ENCODE results near the gene CMTM4.
A peak's percentile ranks its signal among the peaks of the same experiment; 100 is the strongest.

Gene CMTM4

GRCh38 chr16:66610111-66610820 is 86.3 kb downstream of the CMTM4 start:
- FAIRE-seq (no peak), DNase-seq (ENCODE audit: insufficient read length, low spot score) (no peak)
- TF ChIP-seq PAX5 (IDR thresholded peaks at IDR 0.05; ENCODE audit: insufficient read depth, low read length, severe bottlenecking) (no peak), TAF1 (IDR thresholded peaks at IDR 0.05; ENCODE audit: low read depth, low read length) (no peak), POU2F2 (IDR thresholded peaks at IDR 0.05; ENCODE audit: low read depth, low read length) (no peak), POLR2A (IDR thresholded peaks at IDR 0.05; ENCODE audit: low read depth, low read length) (no peak)

- TF ChIP-seq POLR2AphosphoS5 (IDR thresholded peaks at IDR 0.05; ENCODE audit: low read depth, low read length) (no peak), SPI1 (IDR thresholded peaks at IDR 0.05; ENCODE audit: low read depth, low read length) (no peak), POU2F2 (IDR thresholded peaks at IDR 0.05; ENCODE audit: low read depth, low read length) (no peak), PAX5 (IDR thresholded peaks at IDR 0.05; ENCODE audit: insufficient read depth, low read length, severe bottlenecking) (no peak), TAF1 (IDR thresholded peaks at IDR 0.05; ENCODE audit: low read depth, low read length) (no peak), POLR2A (IDR thresholded peaks at IDR 0.05; ENCODE audit: low read depth, low read length) (no peak)
- no peak for FAIRE-seq
- no peak for DNase-seq (ENCODE audit: insufficient read length, low spot score)
These were observed 87.4 kb downstream of the CMTM4 start for GRCh38 chr16:66609139-66609510.

- peak; percentile 93 for DNase-seq (ENCODE audit: insufficient read length, low spot score)
- peak; percentile 88 for FAIRE-seq
- TF ChIP-seq SPI1 (IDR thresholded peaks at IDR 0.05; ENCODE audit: low read depth, low read length) = no peak
- no peak for TF ChIP-seq POU2F2 (IDR thresholded peaks at IDR 0.05; ENCODE audit: low read depth, low read length)
- no peak for TF ChIP-seq PAX5 (IDR thresholded peaks at IDR 0.05; ENCODE audit: insufficient read depth, low read length, severe bottlenecking)
- TF ChIP-seq POLR2A (IDR thresholded peaks at IDR 0.05; ENCODE audit: low read depth, low read length) = no peak
- no peak for TF ChIP-seq POLR2AphosphoS5 (IDR thresholded peaks at IDR 0.05; ENCODE audit: low read depth, low read length)
- no peak for TF ChIP-seq TAF1 (IDR thresholded peaks at IDR 0.05; ENCODE audit: low read depth, low read length)
These were observed 88.1 kb downstream of the CMTM4 start for GRCh38 chr16:66608241-66609138.

- TF ChIP-seq POU2F2 (IDR thresholded peaks at IDR 0.05; ENCODE audit: low read depth, low read length) (no peak), POLR2A (IDR thresholded peaks at IDR 0.05; ENCODE audit: low read depth, low read length) (no peak), TAF1 (IDR thresholded peaks at IDR 0.05; ENCODE audit: low read depth, low read length) (no peak), POLR2AphosphoS5 (IDR thresholded peaks at IDR 0.05; ENCODE audit: low read depth, low read length) (no peak), SPI1 (IDR thresholded peaks at IDR 0.05; ENCODE audit: low read depth, low read length) (peak; percentile 80), PAX5 (IDR thresholded peaks at IDR 0.05; ENCODE audit: insufficient read depth, low read length, severe bottlenecking) (peak; percentile 52)
- peak; percentile 81 for FAIRE-seq
- DNase-seq (ENCODE audit: insufficient read length, low spot score) = no peak
These were observed 90.4 kb downstream of the CMTM4 start for GRCh38 chr16:66605979-66606751.

GRCh38 chr16:66605177-66605978 is 91.2 kb downstream of the CMTM4 start:
- no peak for TF ChIP-seq TAF1 (IDR thresholded peaks at IDR 0.05; ENCODE audit: low read depth, low read length)
- 0 out of 2 replicates have a peak, but pooled peaks have one; percentile 13 for TF ChIP-seq POU2F2 (IDR thresholded peaks at IDR 0.05; ENCODE audit: low read depth, low read length)
- no peak for FAIRE-seq
- no peak for DNase-seq (ENCODE audit: insufficient read length, low spot score)

GRCh38 chr16:66604376-66605176 is 92.0 kb downstream of the CMTM4 start, which contains the start of gene CMTM3:
CMTM3 (plus strand) TSS chr16:66604704; CDS start chr16:66604806, 102 bp downstream.
- FAIRE-seq (peak; percentile 16), DNase-seq (ENCODE audit: insufficient read length, low spot score) (peak; percentile 80)
- TF ChIP-seq POLR2A (IDR thresholded peaks at IDR 0.05; ENCODE audit: low read depth, low read length) (no peak), TAF1 (IDR thresholded peaks at IDR 0.05; ENCODE audit: low read depth, low read length) (no peak), SPI1 (IDR thresholded peaks at IDR 0.05; ENCODE audit: low read depth, low read length) (no peak), PAX5 (IDR thresholded peaks at IDR 0.05; ENCODE audit: insufficient read depth, low read length, severe bottlenecking) (no peak), POU2F2 (IDR thresholded peaks at IDR 0.05; ENCODE audit: low read depth, low read length) (no peak), POLR2AphosphoS5 (IDR thresholded peaks at IDR 0.05; ENCODE audit: low read depth, low read length) (no peak)

- peak; percentile 47 for DNase-seq (ENCODE audit: insufficient read length, low spot score)
- TF ChIP-seq POLR2A (IDR thresholded peaks at IDR 0.05; ENCODE audit: low read depth, low read length) = peak; percentile 38; the same call in 1 of the 2 replicates
- TF ChIP-seq POLR2AphosphoS5 (IDR thresholded peaks at IDR 0.05; ENCODE audit: low read depth, low read length) = no peak; the same call in 1 of the 2 replicates
- no peak for TF ChIP-seq SPI1 (IDR thresholded peaks at IDR 0.05; ENCODE audit: low read depth, low read length)
- no peak for TF ChIP-seq PAX5 (IDR thresholded peaks at IDR 0.05; ENCODE audit: insufficient read depth, low read length, severe bottlenecking)
- 0 out of 2 replicates have a peak, but pooled peaks have one; percentile 46 for TF ChIP-seq POU2F2 (IDR thresholded peaks at IDR 0.05; ENCODE audit: low read depth, low read length)
- 0 out of 2 replicates have a peak, but pooled peaks have one; percentile 33 for TF ChIP-seq TAF1 (IDR thresholded peaks at IDR 0.05; ENCODE audit: low read depth, low read length)
- FAIRE-seq = peak; percentile 98
These were observed 92.8 kb downstream of the CMTM4 start for GRCh38 chr16:66603537-66604375.
